ENCODE results near the gene TPST1. TPM values are rescaled to one million over a fixed set of nuclear protein-coding genes. Genes with fewer than 3 reads are reported as not detected.

Gene TPST1
- total RNA-seq, 1 donor from 2014 or later, result 16.7 TPM

- H3K27ac ChIP-seq, result no peak overlapping the region
- no peaks in the 10 kb centered on the region for H3K9me3 ChIP-seq
- DNase-seq (no peak), ATAC-seq (no peak)
- H3K27me3 ChIP-seq (ENCODE audit: low read depth), result no peaks in the 10 kb centered on the region
- intact Hi-C loops (cut with DNase I), result no loop called here
- H3K4me1 ChIP-seq, result no peaks in the 10 kb centered on the region
- TF ChIP-seq, protein P1, sequence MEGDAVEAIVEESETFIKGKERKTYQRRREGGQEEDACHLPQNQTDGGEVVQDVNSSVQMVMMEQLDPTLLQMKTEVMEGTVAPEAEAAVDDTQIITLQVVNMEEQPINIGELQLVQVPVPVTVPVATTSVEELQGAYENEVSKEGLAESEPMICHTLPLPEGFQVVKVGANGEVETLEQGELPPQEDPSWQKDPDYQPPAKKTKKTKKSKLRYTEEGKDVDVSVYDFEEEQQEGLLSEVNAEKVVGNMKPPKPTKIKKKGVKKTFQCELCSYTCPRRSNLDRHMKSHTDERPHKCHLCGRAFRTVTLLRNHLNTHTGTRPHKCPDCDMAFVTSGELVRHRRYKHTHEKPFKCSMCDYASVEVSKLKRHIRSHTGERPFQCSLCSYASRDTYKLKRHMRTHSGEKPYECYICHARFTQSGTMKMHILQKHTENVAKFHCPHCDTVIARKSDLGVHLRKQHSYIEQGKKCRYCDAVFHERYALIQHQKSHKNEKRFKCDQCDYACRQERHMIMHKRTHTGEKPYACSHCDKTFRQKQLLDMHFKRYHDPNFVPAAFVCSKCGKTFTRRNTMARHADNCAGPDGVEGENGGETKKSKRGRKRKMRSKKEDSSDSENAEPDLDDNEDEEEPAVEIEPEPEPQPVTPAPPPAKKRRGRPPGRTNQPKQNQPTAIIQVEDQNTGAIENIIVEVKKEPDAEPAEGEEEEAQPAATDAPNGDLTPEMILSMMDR (IDR thresholded peaks at IDR 0.05), result no peak
- H3K36me3 ChIP-seq, result no peaks in the 10 kb centered on the region
- no peak overlapping the region for H3K4me3 ChIP-seq
Measured at GRCh38 chr7:66330961-66331360, 125.8 kb downstream of the TPST1 start.

- DNase-seq, result no peak
- peaks cover 5% of the 10 kb centered on the region for H3K9me3 ChIP-seq
- no peak overlapping the region for H3K27ac ChIP-seq
- no peak for ATAC-seq
- H3K36me3 ChIP-seq, result no peaks in the 10 kb centered on the region
- H3K27me3 ChIP-seq (ENCODE audit: low read depth), result no peaks in the 10 kb centered on the region
- intact Hi-C loops (cut with DNase I), result no loop called here
- H3K4me1 ChIP-seq, result no peaks in the 10 kb centered on the region
- TF ChIP-seq, protein P1 (IDR thresholded peaks at IDR 0.05), result no peak
- H3K4me3 ChIP-seq, result no peak overlapping the region
Measured at GRCh38 chr7:66331883-66332282, 126.7 kb downstream of the TPST1 start.

GRCh38 chr7:66333443-66333842 lies 128.3 kb downstream of the TPST1 start:
- Histone ChIP-seq H3K4me3 (no peak overlapping the region), H3K36me3 (no peaks in the 10 kb centered on the region), H3K27ac (no peak overlapping the region), H3K4me1 (no peaks in the 10 kb centered on the region), H3K27me3 (ENCODE audit: low read depth) (no peaks in the 10 kb centered on the region), H3K9me3 (peaks cover 5% of the 10 kb centered on the region)
- intact Hi-C loops (cut with DNase I), result no loop called here
- DNase-seq (no peak), ATAC-seq (no peak)
- TF ChIP-seq, protein P1 (IDR thresholded peaks at IDR 0.05), result no peak

GRCh38 chr7:66335318-66335717 lies 130.2 kb downstream of the TPST1 start:
- Histone ChIP-seq H3K4me1 (no peaks in the 10 kb centered on the region), H3K36me3 (no peaks in the 10 kb centered on the region), H3K27ac (no peak overlapping the region), H3K9me3 (peaks cover 11% of the 10 kb centered on the region), H3K27me3 (ENCODE audit: low read depth) (no peaks in the 10 kb centered on the region), H3K4me3 (no peak overlapping the region)
- DNase-seq (no peak), ATAC-seq (no peak)
- TF ChIP-seq, protein P1 (IDR thresholded peaks at IDR 0.05), result no peak
- intact Hi-C loops (cut with DNase I), result no loop called here

DNA sequence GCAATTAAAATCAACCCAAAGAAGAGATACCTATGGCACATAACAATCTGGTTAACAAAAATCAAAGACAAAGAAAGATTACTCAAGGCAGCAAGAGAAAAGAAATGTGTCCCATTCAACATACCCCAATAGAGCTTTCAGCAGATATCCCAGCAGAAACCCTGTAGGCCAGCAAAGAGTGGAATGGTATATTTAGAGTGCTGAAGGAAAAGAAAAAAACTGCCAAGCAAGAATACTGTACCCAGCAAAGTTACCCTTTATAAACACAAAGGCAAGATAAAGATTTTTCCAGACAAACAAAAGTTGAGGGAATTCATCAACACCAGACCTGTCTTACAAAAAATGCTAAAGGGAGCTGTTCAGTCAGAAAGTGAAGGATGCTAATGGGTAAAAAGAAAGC lies 131.6 kb downstream of the TPST1 start:
- Histone ChIP-seq H3K4me1 (no peaks in the 10 kb centered on the region), H3K9me3 (peaks cover 11% of the 10 kb centered on the region), H3K4me3 (no peak overlapping the region), H3K27me3 (ENCODE audit: low read depth) (no peaks in the 10 kb centered on the region), H3K36me3 (no peaks in the 10 kb centered on the region), H3K27ac (no peak overlapping the region)
- TF ChIP-seq, protein P1 (IDR thresholded peaks at IDR 0.05), result no peak
- ATAC-seq (no peak), DNase-seq (no peak)
- intact Hi-C loops (cut with DNase I), result no loop called here

GRCh38 chr7:66339141-66339540 lies 134.0 kb downstream of the TPST1 start:
- Histone ChIP-seq H3K4me3 (no peak overlapping the region), H3K4me1 (no peaks in the 10 kb centered on the region), H3K27me3 (ENCODE audit: low read depth) (no peaks in the 10 kb centered on the region), H3K27ac (no peak overlapping the region), H3K36me3 (no peaks in the 10 kb centered on the region), H3K9me3 (peaks cover 11% of the 10 kb centered on the region)
- intact Hi-C loops (cut with DNase I), result no loop called here
- TF ChIP-seq, protein P1 (IDR thresholded peaks at IDR 0.05), result no peak
- no peak for ATAC-seq
- DNase-seq, result no peak
